NCI-H1105 (cell line): Measurements from ENCODE around the gene C6orf136.

Experiments used
- DNase-seq: peaks from one replicate; lab custom pipeline; 2025; lab: John Stamatoyannopoulos, UW

Gene C6orf136

DNA sequence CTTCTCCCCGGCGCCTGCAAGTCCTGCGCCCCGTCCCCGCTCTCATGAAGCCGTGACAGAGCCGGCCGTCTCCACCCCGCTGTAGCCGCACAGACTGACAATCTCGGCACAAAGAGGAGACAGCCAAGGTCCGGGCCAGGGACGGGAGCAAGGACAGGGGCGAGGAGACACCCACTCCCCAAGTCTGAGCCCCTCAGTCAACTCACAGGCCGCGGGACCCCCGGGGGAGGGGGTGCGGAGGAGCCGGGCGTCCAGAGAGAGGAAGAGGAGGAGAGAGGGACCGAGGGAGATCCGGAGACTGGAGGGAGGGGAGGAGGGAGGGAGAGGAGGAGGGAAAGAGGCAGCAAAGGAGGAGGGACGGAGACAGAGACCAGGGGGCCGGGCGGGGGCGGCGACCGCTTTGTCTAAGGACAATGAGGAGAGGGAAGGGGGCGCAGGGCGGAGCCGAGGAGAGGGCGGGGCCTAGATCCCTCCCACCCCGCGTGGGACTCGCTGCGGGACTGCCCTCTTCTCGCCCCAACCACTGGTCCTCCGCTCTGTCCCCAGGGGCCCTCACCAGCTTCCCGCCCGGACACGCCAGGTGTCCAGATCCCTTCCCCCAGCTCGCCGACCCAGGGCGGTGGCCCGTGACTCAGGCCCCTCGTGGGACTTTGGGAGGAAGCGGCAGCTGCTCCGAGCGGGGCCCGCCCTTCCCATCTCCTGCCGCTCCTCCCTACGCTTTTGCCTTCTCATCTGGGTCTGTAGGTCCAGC, 40.1 kb downstream of the C6orf136 start:
- DNase-seq = peak; percentile 84

DNA sequence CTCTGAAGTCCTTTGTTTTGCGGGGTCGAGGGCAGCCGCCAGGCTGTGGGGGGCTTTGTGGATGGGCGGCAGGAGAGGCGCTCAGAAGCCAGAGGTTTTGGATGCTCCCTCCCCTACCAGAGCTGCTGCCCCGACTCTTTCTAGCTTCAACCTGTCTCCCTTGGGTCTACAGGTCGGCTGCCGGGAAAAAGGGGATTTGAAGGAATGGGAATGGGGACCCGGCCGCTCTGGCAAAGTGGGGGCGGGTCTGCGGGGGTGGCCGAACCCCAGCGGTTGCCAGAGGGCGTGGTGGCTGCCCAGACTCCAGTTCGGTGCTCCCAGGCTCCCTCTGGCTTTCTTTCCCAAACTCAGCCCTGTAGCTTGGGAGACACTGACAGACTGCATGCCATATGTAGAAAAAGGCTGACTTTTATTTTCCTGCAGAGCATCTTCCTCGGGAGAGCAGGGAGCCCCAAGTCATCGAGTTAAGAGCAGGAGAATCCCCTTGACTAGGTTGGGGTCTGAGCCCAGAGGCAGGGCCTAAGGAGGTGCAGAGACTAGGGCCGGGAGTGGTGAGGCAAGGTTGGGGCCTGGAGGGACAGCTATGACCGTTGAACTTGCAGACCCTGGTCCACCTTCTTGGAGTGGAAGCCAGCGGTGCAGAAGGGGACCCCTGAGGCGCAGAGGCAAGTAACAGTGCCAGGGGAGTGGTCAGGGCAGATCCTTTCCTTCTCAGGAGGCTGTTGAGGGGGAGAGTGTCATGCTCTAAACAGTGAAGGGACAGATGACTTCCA, 40.9 kb downstream of the C6orf136 start:
- DNase-seq = peak; percentile 37

DNA sequence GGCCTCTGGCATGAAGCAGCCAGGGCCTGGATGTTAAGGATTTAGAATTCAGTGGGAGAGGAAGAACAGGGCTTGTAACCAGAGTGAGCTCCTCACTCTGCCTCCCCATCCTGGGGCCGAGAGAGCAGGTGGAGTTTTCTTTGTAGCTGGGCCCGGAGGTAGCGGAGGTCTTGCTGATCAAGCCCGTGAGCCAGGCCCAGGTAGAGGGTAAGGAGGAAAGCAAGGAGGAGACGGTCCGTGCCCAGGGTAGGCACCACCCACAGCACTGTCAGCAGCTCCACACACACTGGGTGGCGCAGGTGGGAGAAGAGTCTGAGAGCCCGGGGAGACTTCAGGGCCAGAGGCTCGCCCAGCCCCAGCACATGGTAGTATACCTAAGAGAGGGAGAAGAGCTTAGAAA, 41.6 kb downstream of the C6orf136 start:
- DNase-seq = no peak

DNA sequence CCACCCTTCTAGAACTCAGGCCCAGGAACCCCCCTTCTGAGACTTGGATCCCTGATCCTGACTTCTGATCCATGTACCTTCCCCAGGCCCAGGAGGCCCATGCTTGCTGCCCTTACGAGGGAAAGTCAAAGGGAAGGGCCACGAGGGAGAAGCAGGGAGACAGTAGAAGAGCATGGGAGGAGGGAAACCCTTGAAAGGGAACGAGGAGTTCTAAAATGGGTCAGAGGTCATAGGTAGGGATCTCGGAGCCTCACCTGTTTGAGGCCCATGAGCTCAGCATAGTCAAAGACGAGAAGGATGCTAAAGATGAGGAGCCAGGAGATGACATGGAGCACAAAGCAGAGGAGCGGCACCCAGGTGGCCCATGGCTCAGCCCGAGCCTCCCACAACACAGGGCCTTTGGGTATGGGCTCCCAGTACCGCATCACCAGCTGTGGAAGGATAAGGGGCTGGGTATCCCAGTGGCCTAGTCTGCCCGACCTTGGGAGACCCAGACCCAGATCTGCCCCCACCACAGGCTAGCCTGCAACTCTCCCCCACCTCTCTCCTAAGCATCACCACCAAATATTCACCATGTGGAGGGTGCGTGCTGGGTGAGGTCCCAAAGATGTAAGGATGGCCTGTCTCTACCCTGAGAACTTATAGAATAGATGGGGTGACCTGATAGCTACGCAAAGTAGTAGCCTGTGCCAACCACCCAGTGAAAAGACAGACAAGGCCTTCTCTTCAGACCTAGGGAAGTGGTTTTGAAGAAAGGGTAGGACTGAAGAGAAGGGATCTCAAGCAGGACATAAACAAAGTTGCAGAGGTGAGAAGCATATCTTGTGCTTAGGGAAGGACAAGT, 42.3 kb downstream of the C6orf136 start:
- DNase-seq = no peak

DNA sequence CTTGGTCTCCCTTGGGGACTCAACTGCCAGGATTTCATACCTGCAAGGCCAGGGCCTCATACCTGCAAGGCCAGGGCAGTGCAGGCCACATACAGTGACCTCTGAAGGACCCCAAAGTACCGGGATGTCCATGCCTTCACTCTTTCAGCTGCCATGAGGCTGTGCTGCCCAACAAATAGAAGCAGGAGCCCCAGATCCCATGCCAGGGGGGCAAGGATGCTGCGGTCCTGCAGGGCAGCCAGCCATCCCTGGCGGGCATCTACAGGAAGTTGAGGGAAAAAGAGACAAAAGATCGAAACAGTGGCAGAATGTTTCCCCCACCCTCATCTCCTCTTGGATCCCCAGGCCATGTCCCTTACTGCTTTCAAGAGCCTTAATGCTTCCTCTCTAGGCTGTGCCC, 43.1 kb downstream of the C6orf136 start:
- no peak for DNase-seq

DNA sequence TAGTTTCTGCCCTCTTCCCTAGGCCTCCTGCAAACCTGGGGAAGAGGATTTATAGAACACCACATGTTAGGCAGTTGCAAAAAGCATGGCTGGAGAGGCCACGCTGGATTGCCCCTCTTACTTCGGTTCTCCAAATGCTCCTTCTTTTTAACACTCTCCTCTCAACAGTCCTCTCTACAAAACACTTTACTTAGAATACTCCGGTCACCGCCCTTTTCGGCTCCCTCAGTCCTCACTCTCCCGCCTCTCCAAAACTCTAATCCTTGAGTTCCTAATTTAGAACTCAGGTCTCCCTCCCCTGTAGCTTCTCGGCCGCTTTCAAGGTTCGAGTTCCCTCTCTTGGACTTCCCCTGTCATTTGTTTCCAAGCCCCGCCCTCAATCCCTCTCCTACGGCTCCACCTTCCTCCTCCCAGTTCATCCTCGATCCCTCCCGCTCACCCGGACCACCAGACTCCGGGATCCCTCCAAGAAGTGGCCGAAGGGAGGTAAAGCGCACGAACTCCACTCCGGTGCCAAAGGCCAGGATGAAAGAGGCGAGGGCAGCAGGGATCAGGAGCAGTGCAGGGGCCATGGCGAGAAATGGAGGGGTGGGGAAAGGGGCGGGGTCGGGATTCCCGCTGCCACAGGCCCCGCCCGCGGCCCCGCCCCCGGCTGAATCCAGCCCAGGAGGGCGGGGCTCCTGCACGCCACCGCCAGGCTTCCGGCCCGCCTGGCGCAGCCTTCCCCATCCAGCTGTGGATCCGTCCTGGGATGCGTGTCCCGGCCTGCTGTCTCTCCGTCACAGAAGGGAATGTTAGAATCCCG, 43.7 kb downstream of the C6orf136 start, which contains the start of gene NRM:
Gene NRM (minus strand): TSS at position 582 of the 805 bp plus-strand sequence. CDS start 10 bp downstream, at position 572.
- peak; percentile 82 for DNase-seq

DNA sequence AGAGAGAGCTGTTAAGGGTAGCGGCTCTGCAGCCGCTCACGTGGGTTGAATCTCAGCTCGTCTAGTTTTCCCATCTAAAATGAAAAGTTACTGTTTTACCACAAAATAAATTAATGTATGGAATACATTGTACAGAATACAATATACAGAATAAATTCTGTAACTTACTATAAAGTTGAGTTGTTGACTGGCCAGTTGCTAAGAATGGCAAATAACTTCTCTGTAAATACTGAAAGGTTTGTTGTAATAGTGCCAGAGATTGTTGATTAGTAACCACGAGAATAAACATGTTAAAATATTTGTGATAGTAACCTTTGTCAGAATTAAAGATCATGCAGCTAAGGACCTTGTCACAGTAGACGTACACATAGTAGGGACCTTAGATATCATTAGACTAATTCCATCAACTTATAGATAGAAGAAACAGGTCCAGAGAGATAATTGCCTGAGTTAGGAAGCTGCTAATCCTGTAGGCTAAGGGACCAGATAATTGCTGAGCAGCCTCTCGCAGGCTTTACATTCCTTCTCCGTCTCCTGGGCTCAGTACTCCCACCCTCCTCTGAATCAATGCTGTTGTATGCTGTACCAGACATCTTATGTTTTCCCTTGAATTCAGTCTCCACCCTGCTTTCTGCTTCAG, 44.4 kb downstream of the C6orf136 start:
- DNase-seq = no peak

DNA sequence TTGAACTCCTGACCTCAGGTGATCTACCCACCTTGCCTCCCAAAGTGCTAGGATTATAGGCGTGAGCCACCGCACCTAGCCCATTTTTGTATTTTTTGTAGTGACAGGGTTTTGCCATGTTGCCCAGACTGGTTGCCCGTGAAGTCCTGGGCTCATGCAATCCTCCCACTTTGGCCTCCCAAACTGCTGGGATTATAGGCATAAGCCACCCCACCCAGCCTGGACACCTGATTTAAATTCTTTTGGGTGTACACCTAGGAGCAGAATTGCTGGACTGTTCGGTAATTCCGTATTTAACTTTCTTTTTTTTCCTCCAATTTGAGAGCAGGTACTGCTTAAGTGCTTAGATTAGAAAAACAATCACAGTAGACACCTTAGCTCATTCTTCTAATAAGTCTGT, 49.5 kb downstream of the C6orf136 start:
- DNase-seq = no peak

DNA sequence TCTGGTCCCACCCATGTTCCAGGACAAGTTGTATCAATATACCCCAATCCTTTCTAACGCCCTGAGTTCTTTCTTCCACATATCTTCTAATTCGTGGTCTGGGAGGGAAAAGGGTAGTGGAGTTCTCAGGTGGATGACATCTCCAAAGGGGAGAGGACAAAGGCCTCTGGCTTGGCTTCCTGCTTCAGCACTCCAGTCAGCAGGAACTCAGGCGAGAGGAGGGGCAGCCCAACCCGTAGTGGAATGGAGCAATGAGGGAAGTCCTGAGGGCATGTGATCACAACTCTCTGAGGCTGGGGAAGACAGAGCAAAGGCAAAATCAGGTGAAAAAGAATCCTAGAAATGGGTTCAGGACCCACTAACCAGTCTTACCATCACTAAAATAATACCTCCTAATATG, 53.4 kb downstream of the C6orf136 start:
- no peak for DNase-seq
